ENCODE data around the gene PDE4B.

- TF ChIP-seq CTCF (IDR thresholded peaks at IDR 0.05) (peak; percentile 93 to 99 (median 98)), POLR2A (IDR thresholded peaks at IDR 0.05) (no peak)
Observed at GRCh38 chr1:66242646-66243547, 450.2 kb downstream of the PDE4B start.
